Measurements from ENCODE around the gene ZBTB42.

The ZBTB42 gene

DNA sequence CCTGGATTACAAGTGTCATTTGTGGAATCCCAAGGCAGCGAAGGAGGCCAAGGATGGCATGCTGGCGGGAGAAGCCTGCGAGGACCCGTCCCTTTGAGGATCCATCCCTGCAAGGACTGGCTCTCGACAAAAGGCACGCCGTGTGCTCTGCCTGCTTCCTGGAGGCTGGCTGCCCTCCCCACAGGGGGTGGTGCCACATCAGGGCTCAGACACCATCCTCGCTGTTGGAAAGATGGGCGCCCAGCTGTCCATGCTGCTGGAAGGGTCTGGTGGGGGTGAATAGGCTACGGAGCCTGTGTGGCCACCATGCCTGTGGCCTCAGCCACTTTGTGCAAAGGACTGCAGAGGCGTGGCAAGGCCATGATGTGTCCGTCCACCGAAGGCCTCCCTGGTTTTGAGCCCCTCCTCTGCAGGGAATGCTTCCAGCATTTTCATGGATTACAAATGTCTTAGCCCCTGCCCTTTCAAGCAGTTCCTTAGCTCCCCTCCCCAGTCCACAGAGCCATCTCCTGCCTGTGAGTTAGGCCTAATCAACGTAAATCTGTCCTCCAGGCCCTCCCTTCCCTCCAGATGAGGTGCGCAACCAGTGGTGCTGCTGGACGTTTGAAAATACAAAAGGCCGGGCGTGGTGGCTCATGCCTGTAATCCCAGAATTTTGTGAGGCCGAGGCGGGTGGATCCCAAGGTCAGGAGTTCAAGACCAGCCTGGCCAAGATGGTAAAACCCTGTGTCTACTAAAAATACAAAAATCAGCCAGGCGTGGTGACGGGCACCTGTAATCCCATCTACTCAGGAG is 22.1 kb downstream of the ZBTB42 start:
- Histone ChIP-seq H3K4me1 (ENCODE audit: control insufficient read depth, insufficient read depth, low read length) (peaks cover 6% of the 10 kb centered on the region), H3K36me3 (ENCODE audit: control insufficient read depth in 2 of 2, insufficient read depth in 1 of 2, low read length in 2 of 2) (peaks cover 0 to 6% of the 10 kb centered on the region in 2 experiments; a peak in 1 of 3 replicates), H3K27ac (ENCODE audit: extremely low read depth, low read depth, low read length) (no peak overlapping the region), H3K9me3 (ENCODE audit: control insufficient read depth, insufficient read depth, low read depth, low read length) (no peaks in the 10 kb centered on the region), H3K4me3 (ENCODE audit: low read depth, low read length) (no peak overlapping the region)
- POLR2A ChIA-PET: interaction anchor here (1.0 kb wide), 1 partner anchor 71 kb away, joined by 3 read pairs; no protein-coding TSS in a partner anchor
- TF ChIP-seq, protein P1, sequence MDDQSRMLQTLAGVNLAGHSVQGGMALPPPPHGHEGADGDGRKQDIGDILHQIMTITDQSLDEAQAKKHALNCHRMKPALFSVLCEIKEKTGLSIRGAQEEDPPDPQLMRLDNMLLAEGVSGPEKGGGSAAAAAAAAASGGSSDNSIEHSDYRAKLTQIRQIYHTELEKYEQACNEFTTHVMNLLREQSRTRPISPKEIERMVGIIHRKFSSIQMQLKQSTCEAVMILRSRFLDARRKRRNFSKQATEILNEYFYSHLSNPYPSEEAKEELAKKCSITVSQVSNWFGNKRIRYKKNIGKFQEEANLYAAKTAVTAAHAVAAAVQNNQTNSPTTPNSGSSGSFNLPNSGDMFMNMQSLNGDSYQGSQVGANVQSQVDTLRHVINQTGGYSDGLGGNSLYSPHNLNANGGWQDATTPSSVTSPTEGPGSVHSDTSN (CRISPR knock-in tag; IDR thresholded peaks at IDR 0.05): no peak
- TF ChIP-seq ZNF660 (tag by site-specific recombination; IDR thresholded peaks at IDR 0.05) (no peak), FEZF1 (tag by site-specific recombination; IDR thresholded peaks at IDR 0.05) (no peak), ZNF473 (tag by site-specific recombination; IDR thresholded peaks at IDR 0.05) (no peak), KLF7 (tag by site-specific recombination; IDR thresholded peaks at IDR 0.05; ENCODE audit: borderline replicate concordance) (no peak), ZNF768 (tag by site-specific recombination; IDR thresholded peaks at IDR 0.05) (no peak), ZNF600 (tag by site-specific recombination; IDR thresholded peaks at IDR 0.05) (no peak), PRDM1 (tag by site-specific recombination; IDR thresholded peaks at IDR 0.05) (no peak)
- TF ChIP-seq, protein P2, sequence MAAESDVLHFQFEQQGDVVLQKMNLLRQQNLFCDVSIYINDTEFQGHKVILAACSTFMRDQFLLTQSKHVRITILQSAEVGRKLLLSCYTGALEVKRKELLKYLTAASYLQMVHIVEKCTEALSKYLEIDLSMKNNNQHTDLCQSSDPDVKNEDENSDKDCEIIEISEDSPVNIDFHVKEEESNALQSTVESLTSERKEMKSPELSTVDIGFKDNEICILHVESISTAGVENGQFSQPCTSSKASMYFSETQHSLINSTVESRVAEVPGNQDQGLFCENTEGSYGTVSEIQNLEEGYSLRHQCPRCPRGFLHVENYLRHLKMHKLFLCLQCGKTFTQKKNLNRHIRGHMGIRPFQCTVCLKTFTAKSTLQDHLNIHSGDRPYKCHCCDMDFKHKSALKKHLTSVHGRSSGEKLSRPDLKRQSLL (tag by site-specific recombination; IDR thresholded peaks at IDR 0.05): no peak
- TF ChIP-seq, protein P3, sequence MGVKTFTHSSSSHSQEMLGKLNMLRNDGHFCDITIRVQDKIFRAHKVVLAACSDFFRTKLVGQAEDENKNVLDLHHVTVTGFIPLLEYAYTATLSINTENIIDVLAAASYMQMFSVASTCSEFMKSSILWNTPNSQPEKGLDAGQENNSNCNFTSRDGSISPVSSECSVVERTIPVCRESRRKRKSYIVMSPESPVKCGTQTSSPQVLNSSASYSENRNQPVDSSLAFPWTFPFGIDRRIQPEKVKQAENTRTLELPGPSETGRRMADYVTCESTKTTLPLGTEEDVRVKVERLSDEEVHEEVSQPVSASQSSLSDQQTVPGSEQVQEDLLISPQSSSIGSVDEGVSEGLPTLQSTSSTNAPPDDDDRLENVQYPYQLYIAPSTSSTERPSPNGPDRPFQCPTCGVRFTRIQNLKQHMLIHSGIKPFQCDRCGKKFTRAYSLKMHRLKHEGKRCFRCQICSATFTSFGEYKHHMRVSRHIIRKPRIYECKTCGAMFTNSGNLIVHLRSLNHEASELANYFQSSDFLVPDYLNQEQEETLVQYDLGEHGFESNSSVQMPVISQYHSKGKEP (tag by site-specific recombination; IDR thresholded peaks at IDR 0.05): no peak
- TF ChIP-seq, protein P4, sequence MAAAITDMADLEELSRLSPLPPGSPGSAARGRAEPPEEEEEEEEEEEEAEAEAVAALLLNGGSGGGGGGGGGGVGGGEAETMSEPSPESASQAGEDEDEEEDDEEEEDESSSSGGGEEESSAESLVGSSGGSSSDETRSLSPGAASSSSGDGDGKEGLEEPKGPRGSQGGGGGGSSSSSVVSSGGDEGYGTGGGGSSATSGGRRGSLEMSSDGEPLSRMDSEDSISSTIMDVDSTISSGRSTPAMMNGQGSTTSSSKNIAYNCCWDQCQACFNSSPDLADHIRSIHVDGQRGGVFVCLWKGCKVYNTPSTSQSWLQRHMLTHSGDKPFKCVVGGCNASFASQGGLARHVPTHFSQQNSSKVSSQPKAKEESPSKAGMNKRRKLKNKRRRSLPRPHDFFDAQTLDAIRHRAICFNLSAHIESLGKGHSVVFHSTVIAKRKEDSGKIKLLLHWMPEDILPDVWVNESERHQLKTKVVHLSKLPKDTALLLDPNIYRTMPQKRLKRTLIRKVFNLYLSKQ (tag by site-specific recombination; IDR thresholded peaks at IDR 0.05; ENCODE audit: borderline replicate concordance): no peak
- TF ChIP-seq, protein P5, sequence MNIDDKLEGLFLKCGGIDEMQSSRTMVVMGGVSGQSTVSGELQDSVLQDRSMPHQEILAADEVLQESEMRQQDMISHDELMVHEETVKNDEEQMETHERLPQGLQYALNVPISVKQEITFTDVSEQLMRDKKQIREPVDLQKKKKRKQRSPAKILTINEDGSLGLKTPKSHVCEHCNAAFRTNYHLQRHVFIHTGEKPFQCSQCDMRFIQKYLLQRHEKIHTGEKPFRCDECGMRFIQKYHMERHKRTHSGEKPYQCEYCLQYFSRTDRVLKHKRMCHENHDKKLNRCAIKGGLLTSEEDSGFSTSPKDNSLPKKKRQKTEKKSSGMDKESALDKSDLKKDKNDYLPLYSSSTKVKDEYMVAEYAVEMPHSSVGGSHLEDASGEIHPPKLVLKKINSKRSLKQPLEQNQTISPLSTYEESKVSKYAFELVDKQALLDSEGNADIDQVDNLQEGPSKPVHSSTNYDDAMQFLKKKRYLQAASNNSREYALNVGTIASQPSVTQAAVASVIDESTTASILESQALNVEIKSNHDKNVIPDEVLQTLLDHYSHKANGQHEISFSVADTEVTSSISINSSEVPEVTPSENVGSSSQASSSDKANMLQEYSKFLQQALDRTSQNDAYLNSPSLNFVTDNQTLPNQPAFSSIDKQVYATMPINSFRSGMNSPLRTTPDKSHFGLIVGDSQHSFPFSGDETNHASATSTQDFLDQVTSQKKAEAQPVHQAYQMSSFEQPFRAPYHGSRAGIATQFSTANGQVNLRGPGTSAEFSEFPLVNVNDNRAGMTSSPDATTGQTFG (tag by site-specific recombination; IDR thresholded peaks at IDR 0.05; ENCODE audit: borderline replicate concordance): no peak
- TF ChIP-seq, protein P6, sequence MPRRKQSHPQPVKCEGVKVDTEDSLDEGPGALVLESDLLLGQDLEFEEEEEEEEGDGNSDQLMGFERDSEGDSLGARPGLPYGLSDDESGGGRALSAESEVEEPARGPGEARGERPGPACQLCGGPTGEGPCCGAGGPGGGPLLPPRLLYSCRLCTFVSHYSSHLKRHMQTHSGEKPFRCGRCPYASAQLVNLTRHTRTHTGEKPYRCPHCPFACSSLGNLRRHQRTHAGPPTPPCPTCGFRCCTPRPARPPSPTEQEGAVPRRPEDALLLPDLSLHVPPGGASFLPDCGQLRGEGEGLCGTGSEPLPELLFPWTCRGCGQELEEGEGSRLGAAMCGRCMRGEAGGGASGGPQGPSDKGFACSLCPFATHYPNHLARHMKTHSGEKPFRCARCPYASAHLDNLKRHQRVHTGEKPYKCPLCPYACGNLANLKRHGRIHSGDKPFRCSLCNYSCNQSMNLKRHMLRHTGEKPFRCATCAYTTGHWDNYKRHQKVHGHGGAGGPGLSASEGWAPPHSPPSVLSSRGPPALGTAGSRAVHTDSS (tag by site-specific recombination; IDR thresholded peaks at IDR 0.05): no peak
- CTCF ChIA-PET: interaction anchor here (1.5 kb wide), 1 partner anchor 54 kb away, joined by 8 read pairs; no protein-coding TSS in a partner anchor

All from HEK293 (cell line).